Endothelial cell of umbilical vein (primary cell): ENCODE results near the gene LAMB1. TPM values are rescaled to one million over a fixed set of nuclear protein-coding genes. Genes with fewer than 3 reads are reported as not detected.

ENCODE experiments used
- BruUV-seq: library from RNA; stranded (reverse); fragments of 400-500 nt; replicated peaks from 2 replicates; lab custom pipeline; 2021; lab: Mats Ljungman, UMichigan
- CTCF ChIA-PET: fragments of 300-600, 350-600 bp; sonication (Branson Sonifier 250); formaldehyde crosslinking; loops from one replicate; lab custom pipeline; 2021; ENCODE audit warnings: antibody characterized with exemption, inconsistent platforms; lab: Charles Lee
- POLR2A ChIA-PET: fragments of 300-600, 350-600 bp; sonication (Branson Sonifier 250); formaldehyde crosslinking; loops from one replicate; lab custom pipeline; 2021; ENCODE audit warnings: antibody characterized with exemption, inconsistent platforms; lab: Charles Lee
- DNase-seq: peaks from one replicate; pipeline ENCODE4 v3.0.0-alpha.2; 2011; ENCODE audit warnings: low read depth, low spot score
- FAIRE-seq: peaks from 2 replicates; lab custom pipeline; 2011; peaks lifted over from hg19 to GRCh38; lab: Jason Lieb, UNC
- H2AFZ ChIP-seq: 2 replicates; pipeline ENCODE4 v1.6.0; 2012; ENCODE audit warnings: low read depth, low read length, control low read depth, inconsistent platforms
- H3K27ac ChIP-seq: 2 replicates; pipeline ENCODE4 v1.5.1; 2011; ENCODE audit warnings: low read depth, mild to moderate bottlenecking, control low read depth, low read length, moderate library complexity; ENCODE audit not compliant: insufficient read depth
- H3K27me3 ChIP-seq, 2 experiments: 2 replicates each; pipeline versions ENCODE4 v1.6.0 to v1.6.1; 2011; ENCODE audit warnings: low read length in 2 of 2, mixed read lengths in 1 of 2; ENCODE audit not compliant: control insufficient read depth in 2 of 2, insufficient read depth in 2 of 2
- H3K36me3 ChIP-seq, 2 experiments: 2 replicates in 1 of 2; 3 replicates in 1 of 2; pipeline ENCODE4 v1.5.1; 2011; ENCODE audit warnings: low read length in 2 of 2, mild to moderate bottlenecking in 1 of 2, moderate library complexity in 1 of 2; ENCODE audit not compliant: control insufficient read depth in 2 of 2, insufficient read depth in 2 of 2; ENCODE audit errors: extremely low read depth in 1 of 2
- H3K4me1 ChIP-seq: 3 replicates; pipeline ENCODE4 v1.5.1; 2011; ENCODE audit warnings: mild to moderate bottlenecking, low read length; ENCODE audit not compliant: control insufficient read depth, insufficient read depth; ENCODE audit errors: extremely low read depth
- H3K4me2 ChIP-seq: 2 replicates; pipeline ENCODE4 v1.6.1; 2011; ENCODE audit warnings: low read length, control low read depth, mixed read lengths; ENCODE audit not compliant: insufficient read depth
- H3K4me3 ChIP-seq, 3 experiments: fragments of 200-600 bp in 1 of 3; sonication (generic), shearing (Covaris generic) in 1 of 3; replicated peaks in 1 of 3; 2 replicates each; pipeline ENCODE4 v1.5.1; 2011 to 2016; ENCODE audit warnings: control low read depth in 3 of 3, low read length in 3 of 3, mild to moderate bottlenecking in 2 of 3, inconsistent platforms in 1 of 3, low read depth in 1 of 3, moderate library complexity in 1 of 3; ENCODE audit not compliant: insufficient read depth in 1 of 3
- H3K79me2 ChIP-seq: 2 replicates; pipeline ENCODE4 v1.6.0; 2012; ENCODE audit warnings: low read length, inconsistent platforms; ENCODE audit not compliant: control insufficient read depth, insufficient read depth
- H3K9ac ChIP-seq: replicated peaks from 2 replicates; pipeline ENCODE3; 2011; ENCODE audit warnings: low read length, control low read depth; ENCODE audit not compliant: insufficient read depth; ENCODE audit errors: extremely low read depth
- H3K9me1 ChIP-seq: replicated peaks from 3 replicates; pipeline ENCODE4 v1.6.0; 2011; ENCODE audit warnings: mild to moderate bottlenecking, low read length; ENCODE audit not compliant: control insufficient read depth, insufficient read depth; ENCODE audit errors: extremely low read depth
- H3K9me3 ChIP-seq: replicated peaks from 2 replicates; pipeline ENCODE4 v1.5.1; 2012; ENCODE audit warnings: low read length, inconsistent platforms; ENCODE audit not compliant: control insufficient read depth, insufficient read depth
- H4K20me1 ChIP-seq: replicated peaks from 2 replicates; pipeline ENCODE3; 2011; ENCODE audit warnings: mild to moderate bottlenecking, low read length; ENCODE audit not compliant: control insufficient read depth, insufficient read depth; ENCODE audit errors: extremely low read depth
- CTCF ChIP-seq, 2 donors: IDR thresholded peaks; 1 replicate in 1 of 2; 2 replicates in 1 of 2; pipeline ENCODE4 v1.5.1; 2011; ENCODE audit warnings: low read length in 2 of 2, mild to moderate bottlenecking in 2 of 2, moderate library complexity in 2 of 2, control low read depth in 1 of 2, inconsistent platforms in 1 of 2, low read depth in 1 of 2; ENCODE audit not compliant: insufficient read depth in 1 of 2; ENCODE audit errors: extremely low read depth in 1 of 2
- FOS ChIP-seq: IDR thresholded peaks from 2 replicates; pipeline ENCODE4 v1.6.1; 2011; ENCODE audit warnings: mild to moderate bottlenecking, low read length, moderate library complexity, borderline replicate concordance; ENCODE audit not compliant: insufficient read depth
- MAX ChIP-seq: IDR thresholded peaks from 2 replicates; pipeline ENCODE4 v1.6.1; 2011; ENCODE audit not compliant: insufficient read depth, insufficient read length
- MYC ChIP-seq: IDR thresholded peaks from one replicate; pipeline ENCODE4 v1.6.1; 2011; ENCODE audit warnings: mild to moderate bottlenecking, low read depth, low read length
- dilution Hi-C: fragments of 300-500 bp; cut with MboI; formaldehyde crosslinking; loops from one replicate; pipeline ENCODE4 v1.15.0; 2019; ENCODE audit warnings: low sequenced_read_pairs; ENCODE audit not compliant: extremely low pct_ligation_motif_present
- intact Hi-C: fragments of 100-400 bp; cut with micrococcal nuclease; formaldehyde crosslinking; loops from one replicate; pipeline ENCODE4 v1.10.0; 2022
- polyA plus RNA-seq, 4 experiments: library from polyadenylated mRNA; depleted of rRNA in 3 of 4; stranded (reverse) in 3 of 4; unstranded in 1 of 4; fragments of >200 nt; gene quantifications; 2 replicates each; pipeline versions ENCODE4 v1.2.1 to v1.2.3, GENCODE V29; 2011 to 2012; ENCODE audit warnings: missing spikeins in 1 of 4
- total RNA-seq: library from RNA; stranded (reverse); gene quantifications from 2 replicates; pipeline ENCODE4 v1.2.3, GENCODE V29; 2021

LAMB1 gene
- total and polyA plus RNA-seq, 2 donors (not counting 3 experiments of a cell fraction or from before 2014, with no cell fraction given) = 588 to 703 TPM

- DNase-seq (peak; percentile 4), FAIRE-seq (no peak)
- H2AFZ ChIP-seq = peak overlapping the region; percentile 2
Observed at GRCh38 chr7:108045669-108046068, 42.7 kb upstream of the LAMB1 start.

More at GRCh38 chr7:108045669-108046068, 42.7 kb upstream of the LAMB1 start:
- intact Hi-C loops (no loop called here), dilution Hi-C loops (no loop called here)
- H3K4me1 ChIP-seq = peaks cover 7% of the 10 kb centered on the region
- no peak overlapping the region for H3K27ac ChIP-seq
- H4K20me1 ChIP-seq = no peaks in the 10 kb centered on the region
- CTCF ChIA-PET = interaction anchor here (0.5 to 1.3 kb wide), 3 partner anchors 23 to 34 kb away, joined by 3 to 4 read pairs (median 3); no protein-coding TSS in a partner anchor
- H3K79me2 ChIP-seq = no peaks in the 10 kb centered on the region
- no peak overlapping the region for H3K4me3 ChIP-seq
- no peaks in the 10 kb centered on the region for H3K27me3 ChIP-seq
- POLR2A ChIA-PET = no interaction called here
- no peak for TF ChIP-seq CTCF (IDR thresholded peaks at IDR 0.05; ENCODE audit: extremely low read depth in 1 of 2, insufficient read depth in 1 of 2, low read depth in 1 of 2, low read length in 2 of 2)
- no peak for TF ChIP-seq MYC
- no peak for TF ChIP-seq FOS
- TF ChIP-seq MAX = no peak
- H3K9ac ChIP-seq = no peak overlapping the region
- no peaks in the 10 kb centered on the region for H3K36me3 ChIP-seq
- H3K4me2 ChIP-seq = no peak overlapping the region
- no peaks in the 10 kb centered on the region for H3K9me3 ChIP-seq
- no peaks in the 10 kb centered on the region for H3K9me1 ChIP-seq
- no TSS peak for BruUV-seq
